GM12878 (cell line): ENCODE measurements around the gene DLK1. TPM values are rescaled to one million over a fixed set of nuclear protein-coding genes. Genes with fewer than 3 reads are reported as not detected.

Experiments
- ATAC-seq: fragments of 200-7000 bp; cut with Tn5 transposase; 3 replicates; pipeline ENCODE4 v1.9.1; 2020; ENCODE audit warnings: mild to moderate bottlenecking, moderate library complexity
- BruUV-seq: library from RNA; stranded (reverse); fragments of 400-500 nt; replicated peaks from 2 replicates; lab custom pipeline; 2021; lab: Mats Ljungman, UMichigan
- CTCF ChIA-PET: fragments of 300-600 bp; sonication (Branson Sonifier 250); formaldehyde crosslinking; extraction: SDS; loops from one replicate; lab custom pipeline; 2021; ENCODE audit warnings: inconsistent platforms; lab: Yijun Ruan, JAX
- POLR2A ChIA-PET: fragments of 350-600 bp; formaldehyde crosslinking; extraction: SDS; loops from one replicate; lab custom pipeline; 2021; ENCODE audit warnings: inconsistent platforms; lab: Charles Lee
- RAD21 ChIA-PET: fragments of 300-600 bp; sonication (Branson Sonifier 250); formaldehyde crosslinking; loops from one replicate; lab custom pipeline; 2023; ENCODE audit warnings: antibody characterized with exemption; ENCODE audit not compliant: unreplicated experiment; lab: Charles Lee
- SMC1A ChIA-PET: fragments of 300-600 bp; sonication (Branson Sonifier 250); formaldehyde crosslinking; loops from one replicate; lab custom pipeline; 2023; ENCODE audit not compliant: unreplicated experiment, uncharacterized antibody; lab: Charles Lee
- DNase-seq: peaks from one replicate; pipeline ENCODE4 v3.0.0-alpha.2; 2011; ENCODE audit warnings: low read depth, low spot score
- FAIRE-seq: peaks from 3 replicates; lab custom pipeline; 2011; peaks lifted over from hg19 to GRCh38; lab: Jason Lieb, UNC
- H2AFZ ChIP-seq: 2 replicates; pipeline ENCODE4 v1.6.0; 2011; ENCODE audit warnings: low read depth, low read length, control low read depth; ENCODE audit not compliant: control insufficient read depth
- H3K27ac ChIP-seq: 2 replicates; pipeline ENCODE4 v1.5.1; 2011; ENCODE audit warnings: control low read depth; ENCODE audit not compliant: control insufficient read depth, insufficient read depth
- H3K27me3 ChIP-seq, 2 experiments: replicated peaks in 1 of 2; 2 replicates each; pipeline versions ENCODE4 v1.6.0 to v1.6.1; 2011; ENCODE audit warnings: low read length in 1 of 2; ENCODE audit not compliant: control insufficient read depth in 2 of 2, insufficient read depth in 2 of 2
- H3K36me3 ChIP-seq, 2 experiments: 2 replicates each; pipeline ENCODE4 v1.5.1; 2011; ENCODE audit warnings: low read length in 1 of 2; ENCODE audit not compliant: control insufficient read depth in 2 of 2, insufficient read depth in 2 of 2
- H3K4me1 ChIP-seq: 2 replicates; pipeline ENCODE4 v1.6.1; 2011; ENCODE audit warnings: mild to moderate bottlenecking, low read length, moderate library complexity, mixed read lengths; ENCODE audit not compliant: control insufficient read depth, insufficient read depth
- H3K4me2 ChIP-seq: 2 replicates; pipeline ENCODE4 v1.6.0; 2011; ENCODE audit warnings: control low read depth; ENCODE audit not compliant: control insufficient read depth, insufficient read depth
- H3K4me3 ChIP-seq: fragments of 200-600 bp; sonication (generic); 2 replicates; pipeline ENCODE4 v1.5.1; 2016
- H3K79me2 ChIP-seq: 2 replicates; pipeline ENCODE4 v1.6.0; 2011; ENCODE audit warnings: low read length; ENCODE audit not compliant: control insufficient read depth, insufficient read depth
- H3K9ac ChIP-seq: 2 replicates; pipeline ENCODE4 v1.8.0; 2011; ENCODE audit warnings: low read length, control low read depth, mixed read lengths; ENCODE audit not compliant: control insufficient read depth, insufficient read depth
- H3K9me3 ChIP-seq: replicated peaks from 3 replicates; pipeline ENCODE4 v1.5.1; 2011; ENCODE audit warnings: mild to moderate bottlenecking, low read length; ENCODE audit not compliant: control insufficient read depth, insufficient read depth
- H4K20me1 ChIP-seq: 2 replicates; pipeline ENCODE4 v1.6.0; 2011; ENCODE audit not compliant: control insufficient read depth, insufficient read depth
- ASH2L ChIP-seq: fragments of 300-600, 200-600 bp; sonication (generic); IDR thresholded peaks from 2 replicates; pipeline ENCODE4 v1.6.1; 2017; ENCODE audit warnings: low read depth, mild to moderate bottlenecking, borderline replicate concordance
- ATF2 ChIP-seq: IDR thresholded peaks from 2 replicates; pipeline ENCODE4 v1.6.1; 2012; ENCODE audit warnings: low read length, inconsistent platforms
- CHD4 ChIP-seq: fragments of 200-600 bp; sonication (generic); IDR thresholded peaks from 2 replicates; pipeline ENCODE4 v1.6.1; 2016; ENCODE audit warnings: mild to moderate bottlenecking
- ELK1 ChIP-seq: IDR thresholded peaks from 2 replicates; pipeline ENCODE4 v1.6.1; 2012; ENCODE audit warnings: low read depth, low read length, improper control_type of control experiment
- HSF1 ChIP-seq: fragments of 150-350 bp; IDR thresholded peaks from 2 replicates; pipeline ENCODE4 v1.6.1; 2014; ENCODE audit warnings: mild to moderate bottlenecking, low read depth, low read length
- IKZF1 ChIP-seq: fragments of 450-650 bp; conservative IDR thresholded peaks from 2 replicates; pipeline ENCODE4 v1.6.1; 2017; ENCODE audit warnings: antibody characterized with exemption, mild to moderate bottlenecking
- KLF5 ChIP-seq: fragments of 450-650 bp; IDR thresholded peaks from 2 replicates; pipeline ENCODE4 v1.6.1; 2014; ENCODE audit warnings: mild to moderate bottlenecking; ENCODE audit not compliant: partially characterized antibody
- NFIC ChIP-seq: IDR thresholded peaks from 2 replicates; pipeline ENCODE4 v1.6.1; 2012; ENCODE audit warnings: low read depth, mild to moderate bottlenecking, inconsistent platforms, low read length, moderate library complexity
- NFYA ChIP-seq: IDR thresholded peaks from 2 replicates; pipeline ENCODE4 v1.6.1; 2011; ENCODE audit warnings: low read depth, mild to moderate bottlenecking, low read length, improper control_type of control experiment, borderline replicate concordance
- POLR2A ChIP-seq: IDR thresholded peaks from 2 replicates; pipeline ENCODE4 v1.6.1; 2011; ENCODE audit warnings: low read depth, mild to moderate bottlenecking, low read length
- RAD21 ChIP-seq: IDR thresholded peaks from 2 replicates; pipeline ENCODE4 v1.6.1; 2011; ENCODE audit warnings: mild to moderate bottlenecking, low read depth, low read length, moderate library complexity; ENCODE audit not compliant: insufficient read depth
- USF1 ChIP-seq: IDR thresholded peaks from 2 replicates; pipeline ENCODE4 v1.6.1; 2011; ENCODE audit warnings: borderline replicate concordance, low read depth, mild to moderate bottlenecking, moderate library complexity, mixed read lengths, low read length; ENCODE audit not compliant: insufficient read depth; ENCODE audit errors: extremely low read length
- YY1 ChIP-seq: IDR thresholded peaks from 2 replicates; pipeline ENCODE4 v1.6.1; 2011; ENCODE audit warnings: low read depth, mild to moderate bottlenecking, low read length
- ZNF217 ChIP-seq: fragments of 450-650 bp; IDR thresholded peaks from 2 replicates; pipeline ENCODE4 v1.6.1; 2017; ENCODE audit warnings: antibody characterized with exemption, mild to moderate bottlenecking
- ZNF687 ChIP-seq: fragments of 450-650 bp; IDR thresholded peaks from 2 replicates; pipeline ENCODE4 v1.6.1; 2017; ENCODE audit warnings: mild to moderate bottlenecking, moderate library complexity
- WGBS: methylation state at CpG from one replicate; pipeline ENCODE4 v1.1.6; 2016; ENCODE audit warnings: low lambda C conversion rate; ENCODE audit not compliant: insufficient replicate concordance, insufficient coverage; ENCODE audit errors: missing lambda C conversion rate; 5-methylcytosine and 5-hydroxymethylcytosine counted together
- in situ Hi-C: fragments of 300-500 bp; cut with MboI; formaldehyde crosslinking; loops from 9 replicates; pipeline ENCODE4 v1.14.3; 2018; ENCODE audit warnings: mixed read lengths
- intact Hi-C: fragments of 100-400 bp; cut with micrococcal nuclease; formaldehyde crosslinking; loops from one replicate; pipeline ENCODE4 v1.14.2; 2022; ENCODE audit not compliant: unreplicated experiment
- polyA plus RNA-seq, 11 experiments: library from polyadenylated mRNA; depleted of rRNA in 4 of 11; unstranded in 6 of 11; stranded (reverse) in 5 of 11; fragments of >200 nt; fragmentation: Nextera tagmentation in 4 of 11; fragmentation: Illumina TruSeq in 1 of 11; extraction: Ambion mirVana in 4 of 11; extraction: Trizol in 1 of 11; gene quantifications; 1 replicate in 1 of 11; 2 replicates in 10 of 11; pipeline versions ENCODE4 v1.2.1 to v1.2.3, GENCODE V29; 2011 to 2016; ENCODE audit warnings: inconsistent platforms in 2 of 11, missing spikeins in 2 of 11, low read depth in 1 of 11
- total RNA-seq, 4 experiments: library from RNA; depleted of rRNA in 3 of 4; stranded (reverse); fragments of >200 nt in 3 of 4; fragmentation: Illumina TruSeq in 1 of 4; extraction: Trizol in 1 of 4; gene quantifications; 2 replicates each; pipeline versions ENCODE4 v1.2.1 to v1.2.3, GENCODE V29; 2013 to 2021

Gene DLK1
- total and polyA plus RNA-seq, 10 of the 15 experiments (the other 5 are each of a cell fraction or from before 2014, with no cell fraction given): 0.87 TPM; not detected in 9

GRCh38 chr14:100783630-100784370 is 57.1 kb downstream of the DLK1 start:
- no TSS peak for BruUV-seq

More at GRCh38 chr14:100783630-100784370, 57.1 kb downstream of the DLK1 start:
- no peak overlapping the region for H2AFZ ChIP-seq
- intact Hi-C loops: no loop called here
- ChIA-PET CTCF (interaction anchor here (1.0 kb wide), 1 partner anchor 398 kb away, joined by 3 read pairs; no protein-coding TSS in a partner anchor), RAD21 (no interaction called here), POLR2A (no interaction called here), SMC1A (no interaction called here)
- in situ Hi-C loops: no loop called here
- H3K4me2 ChIP-seq: no peak overlapping the region
- DNase-seq (no peak), ATAC-seq (no peak), FAIRE-seq (no peak)
- H3K9me3 ChIP-seq: no peaks in the 10 kb centered on the region
- TF ChIP-seq NFYA (no peak), KLF5 (no peak), NFIC (no peak), HSF1 (no peak), ZNF687 (no peak), RAD21 (no peak), ASH2L (no peak), USF1 (no peak), CHD4 (no peak), IKZF1 (no peak), ELK1 (no peak), ATF2 (no peak), YY1 (no peak), ZNF217 (no peak), POLR2A (no peak)
- no peaks in the 10 kb centered on the region for H3K79me2 ChIP-seq
- WGBS: 42% methylated on average over 27 of the region's 27 CpGs
- no peak overlapping the region for H3K27ac ChIP-seq
- H3K4me3 ChIP-seq: no peak overlapping the region
- no peaks in the 10 kb centered on the region for H4K20me1 ChIP-seq
- peaks cover 0 to 2% of the 10 kb centered on the region in 2 experiments; a peak in 2 of 4 replicates for H3K27me3 ChIP-seq
- no peak overlapping the region for H3K9ac ChIP-seq
- H3K4me1 ChIP-seq: no peaks in the 10 kb centered on the region
- no peaks in the 10 kb centered on the region for H3K36me3 ChIP-seq
